CD4-positive, alpha-beta T cell (primary cell): ENCODE results near the gene FOLR3. TPM values are rescaled to one million over a fixed set of nuclear protein-coding genes. Genes with fewer than 3 reads are reported as not detected.

Experiments used
- ATAC-seq: fragments of 200-7000 bp; cut with Tn5 transposase; one replicate; pipeline ENCODE4 v1.10.0; 2022; ENCODE audit warnings: mild to moderate bottlenecking; ENCODE audit not compliant: poor library complexity
- CTCF ChIA-PET: fragments of 350-600 bp; sonication (Branson Sonifier 250); formaldehyde crosslinking; loops from one replicate; lab custom pipeline; 2021; ENCODE audit warnings: antibody characterized with exemption, inconsistent platforms; lab: Charles Lee
- POLR2A ChIA-PET: fragments of 350-600 bp; sonication (Branson Sonifier 250); formaldehyde crosslinking; loops from one replicate; lab custom pipeline; 2021; ENCODE audit warnings: antibody characterized with exemption, inconsistent platforms; lab: Charles Lee
- DNase-seq, 14 experiments: peaks; one replicate each; pipeline ENCODE4 v3.0.0-alpha.2; 2013 to 2020; ENCODE audit warnings: mixed read lengths in 2 of 14
- H3K27ac ChIP-seq, 2 donors: one replicate each; pipeline versions ENCODE4 v1.5.1 to v1.7.0; 2013; ENCODE audit warnings: low read length in 2 of 2, low read depth in 1 of 2, mild to moderate bottlenecking in 1 of 2
- H3K27me3 ChIP-seq, 2 experiments: 1 replicate in 1 of 2; 2 replicates in 1 of 2; pipeline versions ENCODE4 v1.6.1 to v1.7.0; 2013; ENCODE audit warnings: low read length in 2 of 2, control low read depth in 1 of 2, mild to moderate bottlenecking in 1 of 2, moderate library complexity in 1 of 2; ENCODE audit not compliant: insufficient read depth in 2 of 2, control insufficient read depth in 1 of 2
- H3K36me3 ChIP-seq: one replicate; pipeline ENCODE4 v1.6.1; 2013; ENCODE audit warnings: low read length, control low read depth; ENCODE audit not compliant: insufficient read depth
- H3K4me1 ChIP-seq: one replicate; pipeline ENCODE4 v1.6.1; 2013; ENCODE audit warnings: low read length, control low read depth; ENCODE audit not compliant: insufficient read depth
- H3K4me3 ChIP-seq: one replicate; pipeline ENCODE4 v1.5.1; 2013; ENCODE audit warnings: mild to moderate bottlenecking, low read length, moderate library complexity
- H3K9me3 ChIP-seq, 2 experiments: 1 replicate in 1 of 2; 2 replicates in 1 of 2; pipeline versions ENCODE4 v1.6.1 to v1.7.0; 2013; ENCODE audit warnings: low read length in 2 of 2, mild to moderate bottlenecking in 2 of 2, control low read depth in 1 of 2, moderate library complexity in 1 of 2; ENCODE audit not compliant: control insufficient read depth in 1 of 2, insufficient read depth in 1 of 2
- H3K27ac Mint-ChIP-seq: one replicate; pipeline ENCODE4 v1.8.0; 2020; ENCODE audit warnings: mixed read lengths
- H3K27me3 Mint-ChIP-seq: one replicate; pipeline ENCODE4 v1.8.0; 2021; ENCODE audit warnings: mixed read lengths
- H3K36me3 Mint-ChIP-seq: one replicate; pipeline ENCODE4 v1.8.0; 2021; ENCODE audit warnings: low read depth, mixed read lengths
- H3K4me1 Mint-ChIP-seq: one replicate; pipeline ENCODE4 v1.8.0; 2021; ENCODE audit warnings: low read depth, mixed read lengths
- H3K4me3 Mint-ChIP-seq: one replicate; pipeline ENCODE4 v1.8.0; 2020; ENCODE audit warnings: mild to moderate bottlenecking, mixed read lengths
- H3K9me3 Mint-ChIP-seq: one replicate; pipeline ENCODE4 v1.8.0; 2020; ENCODE audit warnings: mixed read lengths
- intact Hi-C, 2 experiments: fragments of 100-400 bp; cut with DNase I in 1 of 2; cut with micrococcal nuclease in 1 of 2; formaldehyde crosslinking; loops; one replicate each; pipeline versions ENCODE4 v1.15.1 to v1.9.0; 2023 to 2025; cut with DNase I, micrococcal nuclease
- total RNA-seq, 174 experiments: library from RNA in 2 of 174; stranded (reverse) in 2 of 174; gene quantifications; one replicate each; pipeline ENCODE4 v1.2.3 and lab custom pipeline; 2021 to 2026
- TF ChIP-seq, protein P1 (sequence below): fragments of 200-600 bp; IDR thresholded peaks from one replicate; pipeline ENCODE4 v1.8.0; 2022; ENCODE audit warnings: antibody characterized with exemption, mild to moderate bottlenecking

The FOLR3 gene
- total RNA-seq, 2 experiments from 2014 or later, result 0.47 TPM; not detected in 1

DNA sequence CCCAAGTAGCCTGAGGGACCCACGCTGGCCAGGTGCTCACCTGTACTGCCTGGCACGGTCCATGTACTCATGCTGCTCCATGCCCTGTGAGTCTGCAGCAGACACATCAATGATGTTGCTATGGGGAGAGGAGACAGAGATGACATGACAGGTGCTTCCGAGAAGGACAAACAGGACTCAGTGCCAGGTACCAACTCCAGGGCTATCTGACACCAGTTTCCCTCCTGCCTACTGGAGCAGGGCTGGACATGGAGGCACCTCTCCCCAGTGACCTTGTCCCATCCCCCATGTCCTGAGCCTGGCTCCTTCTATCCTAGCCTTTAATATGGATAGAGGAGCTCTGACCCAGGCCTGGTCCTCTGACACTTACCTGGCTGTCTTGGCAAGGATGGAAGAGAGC is 36.8 kb upstream of the FOLR3 start:
- Mint-ChIP-seq H3K4me1 (peaks cover 35% of the 10 kb centered on the region), H3K9me3 (no peaks in the 10 kb centered on the region), H3K27me3 (no peaks in the 10 kb centered on the region), H3K36me3 (peaks cover 65% of the 10 kb centered on the region), H3K4me3 (no peak overlapping the region), H3K27ac (no peak overlapping the region)
- ChIA-PET POLR2A (interaction anchor here (1.0 to 1.1 kb wide), 2 partner anchors 14 to 58 kb away, joined by 3 to 6 read pairs; partner anchors contain the start of gene ANAPC15), CTCF (interaction anchor here (1.3 to 8.4 kb wide), 2 partner anchors 45 to 73 kb away, joined by 6 to 33 read pairs; no protein-coding TSS in a partner anchor)
- Histone ChIP-seq H3K4me1 (peaks cover 29% of the 10 kb centered on the region), H3K27me3 (no peaks in the 10 kb centered on the region), H3K9me3 (no peaks in the 10 kb centered on the region), H3K27ac (no peak overlapping the region), H3K4me3 (no peak overlapping the region), H3K36me3 (peaks cover 46% of the 10 kb centered on the region)
- TF ChIP-seq, protein P1, sequence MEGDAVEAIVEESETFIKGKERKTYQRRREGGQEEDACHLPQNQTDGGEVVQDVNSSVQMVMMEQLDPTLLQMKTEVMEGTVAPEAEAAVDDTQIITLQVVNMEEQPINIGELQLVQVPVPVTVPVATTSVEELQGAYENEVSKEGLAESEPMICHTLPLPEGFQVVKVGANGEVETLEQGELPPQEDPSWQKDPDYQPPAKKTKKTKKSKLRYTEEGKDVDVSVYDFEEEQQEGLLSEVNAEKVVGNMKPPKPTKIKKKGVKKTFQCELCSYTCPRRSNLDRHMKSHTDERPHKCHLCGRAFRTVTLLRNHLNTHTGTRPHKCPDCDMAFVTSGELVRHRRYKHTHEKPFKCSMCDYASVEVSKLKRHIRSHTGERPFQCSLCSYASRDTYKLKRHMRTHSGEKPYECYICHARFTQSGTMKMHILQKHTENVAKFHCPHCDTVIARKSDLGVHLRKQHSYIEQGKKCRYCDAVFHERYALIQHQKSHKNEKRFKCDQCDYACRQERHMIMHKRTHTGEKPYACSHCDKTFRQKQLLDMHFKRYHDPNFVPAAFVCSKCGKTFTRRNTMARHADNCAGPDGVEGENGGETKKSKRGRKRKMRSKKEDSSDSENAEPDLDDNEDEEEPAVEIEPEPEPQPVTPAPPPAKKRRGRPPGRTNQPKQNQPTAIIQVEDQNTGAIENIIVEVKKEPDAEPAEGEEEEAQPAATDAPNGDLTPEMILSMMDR, result no peak
- ATAC-seq (no peak), DNase-seq (no peak)
- intact Hi-C loops, result no loop called here

DNA sequence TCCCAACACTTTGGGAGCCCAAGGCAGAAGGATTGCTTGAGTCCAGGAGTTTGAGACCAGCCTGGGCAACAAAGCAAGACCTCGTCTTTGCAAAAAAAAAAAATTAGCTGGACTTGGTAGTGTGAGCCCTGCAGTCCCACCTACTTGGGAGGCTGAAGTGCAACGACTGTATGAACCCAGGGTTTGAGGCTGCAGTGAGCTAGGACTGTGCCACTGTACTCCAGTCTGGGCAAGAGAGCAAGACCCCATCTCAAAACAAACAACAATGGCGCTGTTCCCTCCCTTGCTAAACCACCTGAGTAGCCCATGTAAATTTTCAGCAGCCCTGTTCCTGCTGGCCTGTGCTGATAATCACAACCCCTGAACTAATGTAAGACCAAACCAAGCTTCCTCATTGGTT is 35.5 kb upstream of the FOLR3 start:
- ATAC-seq (no peak), DNase-seq (no peak)
- ChIA-PET CTCF (interaction anchor here (1.3 to 8.4 kb wide), 3 partner anchors 9 to 74 kb away, joined by 6 to 33 read pairs (median 21); no protein-coding TSS in a partner anchor), POLR2A (interaction anchor here (0.9 to 4.3 kb wide), 2 partner anchors 9 to 13 kb away, joined by 3 to 19 read pairs; partner anchors contain the start of gene ANAPC15)
- Mint-ChIP-seq H3K27ac (no peak overlapping the region), H3K4me1 (peaks cover 43% of the 10 kb centered on the region), H3K27me3 (no peaks in the 10 kb centered on the region), H3K9me3 (no peaks in the 10 kb centered on the region), H3K36me3 (peaks cover 60% of the 10 kb centered on the region), H3K4me3 (no peak overlapping the region)
- intact Hi-C loops, result loop anchor here in 1 of 2 experiments (2.0 to 10.0 kb wide), 2 partner anchors 17 to 305 kb away; no protein-coding TSS in a partner anchor
- H3K9me3 ChIP-seq, result no peaks in the 10 kb centered on the region
- TF ChIP-seq, protein P1, result no peak
- H3K27me3 ChIP-seq, result no peaks in the 10 kb centered on the region
- no peak overlapping the region for H3K27ac ChIP-seq
- H3K4me3 ChIP-seq, result no peak overlapping the region
- peaks cover 34% of the 10 kb centered on the region for H3K4me1 ChIP-seq
- H3K36me3 ChIP-seq, result peaks cover 37% of the 10 kb centered on the region

DNA sequence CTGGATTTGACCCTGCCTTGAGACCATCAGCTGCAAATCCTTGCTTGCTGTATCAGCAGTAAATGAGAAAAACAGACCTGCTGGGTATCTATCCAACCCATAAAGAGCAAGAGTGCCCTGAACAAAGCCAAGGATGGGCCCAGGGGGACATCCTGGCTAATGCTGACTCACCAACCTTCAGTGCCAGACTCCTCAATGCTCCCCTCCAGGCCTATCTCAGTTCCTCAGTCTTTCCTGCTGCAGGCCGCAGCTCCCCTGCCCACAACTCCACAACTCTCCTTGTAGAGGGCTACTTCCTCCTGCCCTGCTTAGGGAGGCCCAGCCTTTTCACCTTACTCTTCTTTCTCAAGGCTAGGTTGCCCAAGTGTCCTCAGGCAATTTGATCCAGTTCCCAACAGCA is 35.1 kb upstream of the FOLR3 start:
- ATAC-seq (no peak), DNase-seq (peak in 2 of 14 experiments; percentile 40 to 45)
- Mint-ChIP-seq H3K4me1 (peaks cover 47% of the 10 kb centered on the region), H3K4me3 (no peak overlapping the region), H3K36me3 (peaks cover 61% of the 10 kb centered on the region), H3K27ac (peak overlapping the region; percentile 98), H3K27me3 (no peaks in the 10 kb centered on the region), H3K9me3 (no peaks in the 10 kb centered on the region)
- Histone ChIP-seq H3K27ac (no peak overlapping the region), H3K9me3 (no peaks in the 10 kb centered on the region), H3K4me3 (no peak overlapping the region), H3K27me3 (no peaks in the 10 kb centered on the region), H3K36me3 (peaks cover 35% of the 10 kb centered on the region), H3K4me1 (peaks cover 34% of the 10 kb centered on the region)
- ChIA-PET CTCF (interaction anchor here (0.7 to 8.4 kb wide), 3 partner anchors 9 to 75 kb away, joined by 3 to 33 read pairs (median 21); no protein-coding TSS in a partner anchor), POLR2A (interaction anchor here (4.3 kb wide), 1 partner anchor 12 kb away, joined by 19 read pairs; the partner anchor contains the start of gene ANAPC15)
- TF ChIP-seq, protein P1, result no peak
- intact Hi-C loops, result loop anchor here in 1 of 2 experiments (2.0 to 10.0 kb wide), 2 partner anchors 18 to 306 kb away; no protein-coding TSS in a partner anchor
